ENCODE measurements around the gene HTR3B.
A peak's percentile ranks its signal among the peaks of the same experiment; 100 is the strongest.
"Not testable (repeated sequence)": the region's sequence is repeated elsewhere in the genome, so short reads cannot be mapped to it uniquely, and the experiment has no call there.

HTR3B gene

GRCh38 chr11:113923572-113923971 lies 19.0 kb downstream of the HTR3B start:
- DNase-seq (ENCODE audit: low read depth in 2 of 2) = no peak
- TF ChIP-seq, protein P1, sequence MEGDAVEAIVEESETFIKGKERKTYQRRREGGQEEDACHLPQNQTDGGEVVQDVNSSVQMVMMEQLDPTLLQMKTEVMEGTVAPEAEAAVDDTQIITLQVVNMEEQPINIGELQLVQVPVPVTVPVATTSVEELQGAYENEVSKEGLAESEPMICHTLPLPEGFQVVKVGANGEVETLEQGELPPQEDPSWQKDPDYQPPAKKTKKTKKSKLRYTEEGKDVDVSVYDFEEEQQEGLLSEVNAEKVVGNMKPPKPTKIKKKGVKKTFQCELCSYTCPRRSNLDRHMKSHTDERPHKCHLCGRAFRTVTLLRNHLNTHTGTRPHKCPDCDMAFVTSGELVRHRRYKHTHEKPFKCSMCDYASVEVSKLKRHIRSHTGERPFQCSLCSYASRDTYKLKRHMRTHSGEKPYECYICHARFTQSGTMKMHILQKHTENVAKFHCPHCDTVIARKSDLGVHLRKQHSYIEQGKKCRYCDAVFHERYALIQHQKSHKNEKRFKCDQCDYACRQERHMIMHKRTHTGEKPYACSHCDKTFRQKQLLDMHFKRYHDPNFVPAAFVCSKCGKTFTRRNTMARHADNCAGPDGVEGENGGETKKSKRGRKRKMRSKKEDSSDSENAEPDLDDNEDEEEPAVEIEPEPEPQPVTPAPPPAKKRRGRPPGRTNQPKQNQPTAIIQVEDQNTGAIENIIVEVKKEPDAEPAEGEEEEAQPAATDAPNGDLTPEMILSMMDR (IDR thresholded peaks at IDR 0.05; ENCODE audit: low read depth, low read length) = no peak
- no peak overlapping the region for H3K4me3 ChIP-seq (replicated peaks in 1 of 2; ENCODE audit: low read depth in 2 of 2, low read length in 2 of 2)

GRCh38 chr11:113926273-113927197 lies 21.9 kb downstream of the HTR3B start:
- H3K4me3 ChIP-seq (replicated peaks in 1 of 2; ENCODE audit: low read depth in 2 of 2, low read length in 2 of 2) = no peak overlapping the region
- TF ChIP-seq, protein P1 (IDR thresholded peaks at IDR 0.05; ENCODE audit: low read depth, low read length) = no peak
- DNase-seq (ENCODE audit: low read depth in 2 of 2) = peak in 1 of 2 donors; percentile 8

DNA sequence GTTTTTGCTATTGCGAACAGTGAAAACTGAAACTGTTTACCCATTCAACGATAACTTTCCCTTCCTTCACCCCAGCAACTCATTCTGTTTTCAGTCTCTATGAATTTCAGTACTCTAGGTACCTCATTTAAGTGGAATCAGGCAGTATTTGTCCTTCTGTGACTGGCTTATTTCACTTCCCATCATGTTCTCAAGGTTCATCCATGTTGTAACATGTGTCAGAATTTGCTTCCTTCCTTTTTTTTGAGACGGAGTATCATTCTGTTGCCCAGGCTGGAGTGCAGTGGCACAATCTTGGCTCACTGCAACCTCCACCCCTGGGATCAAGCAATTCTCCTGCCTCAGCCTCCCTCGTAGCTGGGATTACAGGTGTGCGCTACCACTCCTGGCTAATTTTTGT lies 23.7 kb downstream of the HTR3B start:
- TF ChIP-seq, protein P1 (IDR thresholded peaks at IDR 0.05; ENCODE audit: low read depth, low read length) = no peak
- no peak overlapping the region for H3K4me3 ChIP-seq (replicated peaks in 1 of 2; ENCODE audit: low read depth in 2 of 2, low read length in 2 of 2)
- DNase-seq (ENCODE audit: low read depth in 2 of 2) = no peak

- TF ChIP-seq, protein P1 (IDR thresholded peaks at IDR 0.05; ENCODE audit: low read depth, low read length) = no peak
- DNase-seq (ENCODE audit: low read depth in 2 of 2) = no peak
- H3K4me3 ChIP-seq (replicated peaks in 1 of 2; ENCODE audit: low read depth in 2 of 2, low read length in 2 of 2) = no peak overlapping the region
Measured at GRCh38 chr11:113932788-113933187, 28.2 kb downstream of the HTR3B start.

GRCh38 chr11:113934193-113934592 lies 29.6 kb downstream of the HTR3B start:
- H3K4me3 ChIP-seq (replicated peaks in 1 of 2; ENCODE audit: low read depth in 2 of 2, low read length in 2 of 2); DNase-seq (ENCODE audit: low read depth in 2 of 2): not testable (repeated sequence)

GRCh38 chr11:113934761-113935160 lies 30.2 kb downstream of the HTR3B start:
- TF ChIP-seq, protein P1 (IDR thresholded peaks at IDR 0.05; ENCODE audit: low read depth, low read length) = no peak
- no peak for DNase-seq (ENCODE audit: low read depth in 2 of 2)
- H3K4me3 ChIP-seq (replicated peaks in 1 of 2; ENCODE audit: low read depth in 2 of 2, low read length in 2 of 2) = no peak overlapping the region

DNA sequence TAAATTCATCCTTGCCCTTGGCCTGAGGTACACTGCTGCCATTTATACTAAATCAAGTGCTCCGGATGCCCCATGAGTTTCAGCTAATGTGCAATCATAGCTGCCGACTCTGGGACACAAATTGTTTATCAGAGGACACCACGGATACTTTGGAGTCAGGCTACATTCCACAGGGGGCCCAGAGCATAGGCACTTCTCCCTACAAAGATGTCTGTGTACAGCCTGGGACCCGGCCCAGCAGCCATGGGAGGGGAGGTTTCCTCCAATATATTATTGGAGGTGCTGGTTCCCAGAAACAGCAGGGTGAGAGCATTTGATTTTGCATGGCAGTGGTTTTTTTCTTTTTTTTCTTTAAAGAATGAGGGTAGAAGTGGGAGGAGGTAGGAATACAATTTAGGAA lies 31.3 kb downstream of the HTR3B start:
- DNase-seq (ENCODE audit: low read depth in 2 of 2) = no peak
- no peak overlapping the region for H3K4me3 ChIP-seq (replicated peaks in 1 of 2; ENCODE audit: low read depth in 2 of 2, low read length in 2 of 2)
- TF ChIP-seq, protein P1 (IDR thresholded peaks at IDR 0.05; ENCODE audit: low read depth, low read length) = no peak
